Epithelial cell of proximal tubule (primary cell): ENCODE measurements around the gene MVB12B. TPM values are rescaled to one million over a fixed set of nuclear protein-coding genes. Genes with fewer than 3 reads are reported as not detected.

Experiments used
- DNase-seq: peaks from one replicate; pipeline ENCODE4 v3.0.0-alpha.2; 2011; ENCODE audit warnings: low read depth
- H3K4me3 ChIP-seq: 2 replicates; pipeline ENCODE4 v1.5.1; 2011; ENCODE audit warnings: low read depth, mild to moderate bottlenecking, low read length
- total RNA-seq: library from RNA; depleted of rRNA; stranded (reverse); fragments of >200 nt; gene quantifications from 2 replicates; pipeline ENCODE4 v1.2.3, GENCODE V29; 2015
- TF ChIP-seq, protein P1 (sequence below): conservative IDR thresholded peaks from 2 replicates; pipeline ENCODE4 v1.5.1; 2012; ENCODE audit warnings: low read depth, mild to moderate bottlenecking, low read length

The MVB12B gene
- total RNA-seq, 1 donor from 2014 or later: 6.1 TPM

GRCh38 chr9:126486276-126486675 lies 159.6 kb downstream of the MVB12B start:
- TF ChIP-seq, protein P1, sequence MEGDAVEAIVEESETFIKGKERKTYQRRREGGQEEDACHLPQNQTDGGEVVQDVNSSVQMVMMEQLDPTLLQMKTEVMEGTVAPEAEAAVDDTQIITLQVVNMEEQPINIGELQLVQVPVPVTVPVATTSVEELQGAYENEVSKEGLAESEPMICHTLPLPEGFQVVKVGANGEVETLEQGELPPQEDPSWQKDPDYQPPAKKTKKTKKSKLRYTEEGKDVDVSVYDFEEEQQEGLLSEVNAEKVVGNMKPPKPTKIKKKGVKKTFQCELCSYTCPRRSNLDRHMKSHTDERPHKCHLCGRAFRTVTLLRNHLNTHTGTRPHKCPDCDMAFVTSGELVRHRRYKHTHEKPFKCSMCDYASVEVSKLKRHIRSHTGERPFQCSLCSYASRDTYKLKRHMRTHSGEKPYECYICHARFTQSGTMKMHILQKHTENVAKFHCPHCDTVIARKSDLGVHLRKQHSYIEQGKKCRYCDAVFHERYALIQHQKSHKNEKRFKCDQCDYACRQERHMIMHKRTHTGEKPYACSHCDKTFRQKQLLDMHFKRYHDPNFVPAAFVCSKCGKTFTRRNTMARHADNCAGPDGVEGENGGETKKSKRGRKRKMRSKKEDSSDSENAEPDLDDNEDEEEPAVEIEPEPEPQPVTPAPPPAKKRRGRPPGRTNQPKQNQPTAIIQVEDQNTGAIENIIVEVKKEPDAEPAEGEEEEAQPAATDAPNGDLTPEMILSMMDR: no peak
- no peak for DNase-seq
- H3K4me3 ChIP-seq: no peak overlapping the region

- TF ChIP-seq, protein P1: no peak
- no peak overlapping the region for H3K4me3 ChIP-seq
- DNase-seq: no peak
These were observed 161.2 kb downstream of the MVB12B start for GRCh38 chr9:126487856-126488255.

DNA sequence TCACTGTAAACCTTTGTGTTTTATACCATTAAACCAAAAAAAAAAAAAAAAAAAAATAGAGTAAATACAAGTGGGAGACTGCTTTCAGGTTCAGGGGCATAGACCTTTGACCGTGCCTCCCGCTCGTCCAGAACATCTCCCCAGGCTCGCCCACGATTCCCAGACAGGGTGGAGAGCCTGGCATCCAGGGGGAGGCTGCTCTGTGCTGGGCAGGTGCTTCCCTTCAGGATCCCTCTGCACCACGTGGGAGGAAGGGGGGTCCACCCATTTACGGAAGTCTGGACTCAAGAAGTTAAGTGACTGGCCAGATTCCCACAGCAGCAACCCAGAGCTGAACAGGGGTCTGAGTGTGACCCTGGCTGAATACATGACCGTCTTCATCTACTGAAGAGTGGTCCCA lies 161.7 kb downstream of the MVB12B start:
- TF ChIP-seq, protein P1: no peak
- H3K4me3 ChIP-seq: no peak overlapping the region
- no peak for DNase-seq

- TF ChIP-seq, protein P1: no peak
- DNase-seq: no peak
- H3K4me3 ChIP-seq: no peak overlapping the region
These were observed 162.3 kb downstream of the MVB12B start for GRCh38 chr9:126488881-126489404.

GRCh38 chr9:126489581-126490213 lies 163.1 kb downstream of the MVB12B start:
- H3K4me3 ChIP-seq: no peak overlapping the region
- TF ChIP-seq, protein P1: no peak
- no peak for DNase-seq

GRCh38 chr9:126490214-126490631 lies 163.6 kb downstream of the MVB12B start:
- TF ChIP-seq, protein P1: no peak
- no peak for DNase-seq
- no peak overlapping the region for H3K4me3 ChIP-seq
